GM19452 (cell line): ENCODE measurements around the gene GNB5.

Experiments used
- ATAC-seq: cut with Tn5 transposase; IDR thresholded peaks from one replicate; pipeline ENCODE4 v1.9.1; 2021; ENCODE audit not compliant: unreplicated experiment

The GNB5 gene

DNA sequence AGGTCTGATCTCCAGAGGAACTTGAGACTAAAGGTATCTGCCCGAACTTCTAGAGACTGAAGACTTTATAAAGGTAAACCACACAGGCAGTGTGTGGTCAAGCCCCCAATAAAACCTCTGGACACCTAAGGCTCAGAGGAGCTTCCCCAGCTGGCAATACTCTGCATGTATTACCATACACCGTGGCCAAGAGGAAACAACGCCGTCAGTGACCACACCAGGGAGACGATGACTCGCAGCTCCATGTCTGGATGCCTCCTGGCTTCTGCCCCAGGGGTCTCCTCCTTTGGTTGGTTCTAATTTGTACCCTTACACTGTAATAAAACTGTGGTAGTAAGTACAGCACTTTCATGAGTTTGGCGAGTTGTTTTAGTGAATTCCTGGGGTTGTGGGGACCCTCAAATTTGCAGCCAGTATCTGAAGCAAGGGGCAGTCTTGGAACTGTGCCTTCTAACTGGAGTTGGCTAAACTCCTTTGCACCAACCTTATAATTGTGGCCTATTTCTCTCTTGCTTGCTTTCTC lies 46.5 kb downstream of the GNB5 start:
- ATAC-seq: no peak

DNA sequence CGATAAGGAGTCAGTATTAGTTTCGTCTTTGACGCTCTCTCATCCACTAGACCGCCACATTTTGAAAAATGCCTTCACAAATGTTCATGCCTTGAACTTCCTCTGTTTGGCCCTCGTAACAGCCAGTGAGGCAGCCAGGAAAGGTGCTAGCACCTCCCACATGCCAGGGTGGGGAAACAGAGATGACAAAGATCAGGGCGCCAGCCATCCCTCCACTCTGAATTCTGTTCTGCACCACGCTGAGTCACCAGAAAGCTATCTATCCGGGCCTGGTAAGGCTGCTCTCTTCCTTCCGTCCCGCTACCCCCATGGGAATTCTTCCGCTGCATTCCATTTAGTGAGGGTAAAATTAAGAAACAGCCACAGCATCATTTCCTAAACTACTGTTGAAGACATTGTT lies 47.3 kb downstream of the GNB5 start:
- no peak for ATAC-seq

DNA sequence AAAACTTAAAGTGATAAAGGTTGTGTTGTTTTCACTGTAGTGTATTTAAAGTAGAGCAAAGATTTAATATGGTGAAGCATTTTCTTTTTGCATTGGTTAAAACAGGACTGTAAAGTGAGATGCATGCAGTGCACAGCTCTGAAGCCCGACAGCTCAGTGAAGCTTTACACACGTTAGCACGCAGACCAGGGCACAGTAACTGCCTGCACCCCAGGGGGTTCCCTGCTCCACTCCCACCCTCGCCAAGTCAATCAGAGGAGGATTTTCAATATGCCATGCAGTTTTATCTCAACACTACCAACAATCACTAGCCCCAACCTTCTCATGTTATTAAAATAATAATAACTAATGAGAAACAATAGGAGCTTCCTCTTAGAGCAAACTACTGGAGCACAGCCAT lies 50.5 kb downstream of the GNB5 start:
- ATAC-seq: no peak

DNA sequence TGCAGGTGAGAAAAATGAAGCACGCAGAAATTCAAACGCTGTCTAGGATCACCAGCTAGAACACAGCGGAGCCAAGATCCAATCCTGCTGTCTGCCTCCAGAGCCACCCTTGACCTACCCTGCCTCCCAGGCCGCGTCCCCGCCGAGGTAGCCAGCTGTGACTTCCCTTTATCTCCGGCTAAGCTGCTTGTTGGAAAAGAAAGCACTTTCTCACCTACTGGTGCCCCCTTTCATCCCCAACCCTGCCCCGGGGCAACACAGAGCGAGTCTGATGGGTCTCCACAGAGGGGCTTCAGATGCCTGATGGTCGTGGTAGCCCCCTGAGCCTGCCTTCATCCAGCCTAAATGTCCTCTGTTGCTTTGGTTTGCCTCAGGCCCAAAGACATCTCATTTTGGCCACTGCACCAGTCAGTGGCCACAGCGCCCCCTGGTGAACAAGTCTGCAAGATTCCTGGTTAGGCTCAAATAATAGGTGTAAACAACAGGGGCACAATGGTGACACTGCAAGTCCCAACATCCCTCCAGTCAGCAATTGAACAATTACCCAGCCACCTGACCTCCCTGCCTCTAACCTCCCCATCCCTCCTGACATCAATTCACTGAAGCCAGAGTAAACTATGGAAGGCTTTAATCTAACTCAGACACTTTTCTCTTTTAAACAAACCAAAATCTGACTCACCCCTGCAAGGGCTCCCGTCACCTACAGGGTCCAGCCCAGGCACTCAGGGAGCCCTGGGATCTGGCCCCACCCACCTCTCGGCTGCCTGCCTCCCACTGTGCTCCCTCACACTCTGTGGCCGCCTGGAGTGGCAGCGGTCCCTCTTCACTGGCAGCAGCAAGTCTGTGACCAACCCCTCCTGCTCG lies 51.4 kb downstream of the GNB5 start:
- no peak for ATAC-seq

DNA sequence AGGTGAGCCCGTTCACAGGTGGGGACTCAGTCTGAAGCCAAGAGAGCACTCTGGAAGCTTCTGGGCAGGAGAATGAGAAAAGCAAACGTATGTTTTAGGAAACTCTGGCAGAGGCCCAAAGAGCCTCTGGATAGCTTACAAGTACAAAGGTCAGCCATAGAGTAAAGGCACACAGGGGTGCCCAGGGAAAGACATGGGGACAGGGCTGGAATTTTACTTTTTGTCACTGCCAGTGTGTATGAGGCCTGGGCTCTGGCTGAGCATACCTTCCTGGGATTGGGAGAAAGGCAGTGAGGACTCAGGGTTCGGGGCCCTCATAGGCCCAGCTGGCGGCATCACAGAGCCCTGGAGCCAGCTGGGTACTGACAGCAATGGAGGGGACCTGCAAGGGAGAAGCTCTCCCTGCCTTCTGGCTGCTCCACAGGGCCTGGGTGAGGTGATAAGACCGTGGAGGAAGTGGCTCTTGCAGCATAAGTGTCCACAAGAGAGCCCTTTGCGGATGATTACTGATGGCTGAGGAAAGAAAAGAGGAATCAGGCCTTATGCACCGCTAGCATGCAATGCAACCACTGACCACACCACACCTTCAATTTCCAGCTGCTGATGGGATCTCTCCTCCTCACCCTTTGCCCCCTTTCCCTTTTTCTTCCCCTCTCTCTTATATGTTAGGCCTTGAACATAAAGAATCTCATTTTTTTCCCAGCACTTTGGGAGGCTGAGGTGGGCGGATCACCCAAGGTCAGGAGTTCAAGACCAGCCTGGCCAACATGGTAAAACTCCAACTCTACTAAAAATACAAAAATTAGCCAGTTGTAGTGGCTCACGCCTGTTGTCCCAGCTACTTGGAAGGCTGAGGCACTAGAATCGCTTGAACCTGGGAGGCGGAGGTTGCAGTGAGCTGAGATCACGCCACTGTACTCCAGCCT lies 53.5 kb downstream of the GNB5 start:
- no peak for ATAC-seq

DNA sequence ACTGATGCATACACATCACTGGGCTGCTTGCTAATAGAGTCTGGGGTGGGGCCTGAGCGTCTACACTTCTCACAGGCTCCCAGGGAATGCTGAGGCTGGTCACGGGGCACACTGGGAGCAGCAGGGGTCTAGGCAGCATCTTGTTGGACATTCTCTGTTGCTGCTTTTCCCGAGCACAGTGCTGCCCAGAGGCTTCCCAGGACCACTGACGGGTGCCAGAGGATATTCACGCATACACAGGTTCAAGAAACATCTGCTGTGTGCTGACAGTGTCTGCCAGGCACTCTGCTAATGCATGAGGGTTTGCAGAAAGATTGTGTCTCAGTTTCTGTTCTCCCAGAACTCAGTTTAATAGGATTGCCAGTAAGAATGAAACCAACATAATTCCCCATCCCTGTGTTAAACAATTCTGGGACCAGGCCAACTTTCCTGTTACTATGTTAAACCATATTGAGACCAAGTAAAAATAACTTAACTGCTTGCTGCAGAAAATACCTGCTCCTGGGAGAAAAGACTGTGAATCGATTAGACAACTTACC lies 54.7 kb downstream of the GNB5 start:
- ATAC-seq: no peak

DNA sequence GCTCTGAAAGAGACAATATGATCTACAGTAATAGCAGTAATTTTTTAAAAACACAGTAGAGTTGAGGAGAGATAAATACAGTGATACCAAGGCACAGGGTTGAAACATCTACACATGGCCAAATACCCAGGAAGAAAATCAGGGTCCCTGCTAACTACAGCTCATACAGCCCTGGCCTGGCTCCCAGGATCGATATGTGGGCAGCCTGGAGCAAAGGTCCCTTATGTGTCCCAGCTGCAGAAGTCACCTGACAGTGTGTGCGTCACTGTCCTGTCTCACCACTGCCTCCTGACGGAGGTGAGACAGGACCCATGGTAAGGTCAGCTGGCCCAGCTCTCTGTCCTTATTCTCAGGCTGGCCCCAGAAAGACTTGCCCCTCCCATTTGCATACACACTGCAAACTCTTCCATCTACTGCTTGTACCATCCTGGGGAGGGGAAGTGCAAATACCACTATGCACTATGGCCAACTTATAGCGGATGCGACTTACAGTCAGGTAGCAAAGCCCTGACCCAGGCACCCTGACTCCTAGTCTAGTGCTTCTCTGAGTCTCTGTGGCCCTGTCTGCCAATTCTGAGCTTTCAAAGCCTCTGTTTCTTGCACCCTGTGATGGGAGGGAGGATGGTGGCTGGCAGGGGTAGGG lies 56.6 kb downstream of the GNB5 start:
- no peak for ATAC-seq

DNA sequence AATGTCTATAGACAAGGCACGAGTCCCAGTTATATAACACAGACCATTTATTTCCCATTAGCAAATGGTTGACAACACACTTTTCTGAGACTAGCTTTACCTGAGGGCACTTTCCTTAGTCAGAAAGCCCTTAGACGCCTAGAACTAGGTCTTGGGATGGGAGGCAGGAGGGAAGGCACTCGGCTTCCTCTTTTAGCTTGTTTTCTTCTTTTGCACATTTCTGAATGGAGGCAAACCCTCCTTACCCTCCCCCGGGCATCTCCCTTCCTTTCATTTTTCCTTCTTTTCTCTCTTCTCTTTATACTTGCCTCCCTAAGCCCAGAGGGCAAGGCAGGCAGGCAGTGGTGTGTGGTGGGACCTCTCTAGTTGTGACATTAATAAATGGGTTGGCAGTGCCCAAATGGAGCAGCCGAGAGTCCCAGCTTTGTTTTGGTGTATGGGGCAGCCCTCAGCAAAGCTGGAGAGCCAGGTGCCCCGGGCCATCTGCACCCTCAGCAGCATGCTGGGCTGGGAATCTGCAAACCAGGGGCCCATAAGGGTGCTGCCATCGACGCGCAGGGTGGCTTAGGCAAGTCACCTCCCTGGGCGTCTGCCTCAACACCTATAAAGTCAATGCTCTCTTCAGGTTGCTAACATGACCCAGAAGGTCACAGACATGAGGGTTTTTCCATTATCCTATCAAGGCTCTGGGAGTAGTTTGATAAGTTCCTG lies 57.5 kb downstream of the GNB5 start:
- no peak for ATAC-seq

DNA sequence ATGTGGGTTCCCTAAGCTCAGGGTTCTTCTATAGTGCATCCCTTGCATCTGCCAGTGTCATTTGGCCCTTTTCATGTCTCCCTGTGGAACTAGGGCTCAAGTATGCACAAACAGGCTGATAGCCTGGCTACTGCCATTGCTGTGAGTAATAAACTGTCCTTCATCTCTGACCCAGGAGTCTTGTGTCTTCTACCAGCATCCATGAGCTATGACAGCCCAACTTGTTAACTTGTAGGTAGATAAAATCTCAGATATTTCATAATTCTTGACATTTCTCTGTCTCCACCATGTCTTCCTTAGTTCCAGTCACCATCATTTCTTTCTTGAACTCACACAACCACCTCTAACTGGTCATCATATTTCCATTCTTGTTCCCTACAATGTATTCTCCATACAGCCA lies 59.1 kb downstream of the GNB5 start:
- no peak for ATAC-seq

DNA sequence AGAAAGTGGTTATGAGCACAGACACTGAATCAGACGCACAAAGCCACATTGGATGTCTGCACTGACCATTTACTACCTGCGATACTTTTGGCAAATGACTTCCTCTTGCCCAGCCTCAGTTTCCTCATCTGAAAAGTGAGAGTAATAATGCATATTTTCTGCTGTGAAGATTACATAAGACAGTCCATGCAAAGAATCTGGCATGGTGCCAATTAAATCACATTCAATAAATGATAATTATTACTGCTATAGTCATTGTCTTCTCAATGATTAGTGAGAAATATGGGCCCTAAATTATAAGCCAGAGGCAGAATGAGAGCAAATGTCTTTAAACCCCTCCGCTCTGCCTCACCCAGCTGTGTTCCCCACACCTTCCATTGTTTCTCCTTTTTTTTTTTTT lies 62.6 kb downstream of the GNB5 start:
- ATAC-seq: no peak

DNA sequence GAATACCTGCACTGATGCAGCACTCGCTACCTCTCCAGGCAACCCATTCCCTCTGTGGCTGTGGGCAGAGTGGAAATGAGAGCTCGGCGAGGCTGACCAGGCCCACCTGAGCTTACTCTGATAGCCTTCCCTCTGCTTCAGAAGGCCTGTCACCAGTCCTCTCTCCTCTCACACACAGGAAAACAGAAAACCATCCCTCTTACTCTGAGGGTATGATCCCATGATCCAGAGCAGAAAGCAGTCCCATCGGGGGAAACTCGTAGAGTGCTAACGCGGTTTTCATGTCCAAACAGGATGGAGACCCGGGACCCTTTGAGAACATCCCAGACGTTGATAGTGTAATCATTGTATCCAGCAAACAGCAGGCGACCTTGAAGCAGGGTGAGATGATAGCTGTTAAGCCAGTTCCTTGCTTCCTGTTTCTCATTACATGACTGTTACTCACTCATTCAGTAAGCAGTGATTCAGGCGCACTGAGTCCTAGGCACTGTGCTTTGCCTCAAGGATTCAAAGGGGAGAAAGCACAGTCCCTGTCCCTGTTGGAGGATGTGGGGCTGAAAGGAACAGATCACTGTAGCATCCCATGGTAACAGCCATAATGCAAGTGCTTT lies 66.8 kb downstream of the GNB5 start:
- ATAC-seq: no peak

DNA sequence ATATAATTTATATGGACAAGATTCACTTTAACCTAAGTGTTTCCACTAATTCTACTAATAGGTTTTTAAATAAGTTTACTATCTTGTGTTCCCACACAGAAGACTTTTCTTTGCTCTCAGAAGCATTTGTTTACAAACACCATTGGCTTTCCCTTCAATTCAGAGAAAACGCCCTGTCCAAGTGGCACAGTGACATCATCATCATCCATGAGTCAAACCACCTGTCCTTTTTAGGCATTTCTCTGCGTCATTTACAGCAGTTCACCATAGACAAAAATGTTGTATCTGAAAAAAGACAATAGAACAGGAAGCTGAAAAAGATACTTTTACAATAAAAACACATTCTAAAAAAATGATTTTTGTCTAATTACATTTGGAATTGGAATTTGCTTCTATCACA lies 69.3 kb downstream of the GNB5 start:
- no peak for ATAC-seq

DNA sequence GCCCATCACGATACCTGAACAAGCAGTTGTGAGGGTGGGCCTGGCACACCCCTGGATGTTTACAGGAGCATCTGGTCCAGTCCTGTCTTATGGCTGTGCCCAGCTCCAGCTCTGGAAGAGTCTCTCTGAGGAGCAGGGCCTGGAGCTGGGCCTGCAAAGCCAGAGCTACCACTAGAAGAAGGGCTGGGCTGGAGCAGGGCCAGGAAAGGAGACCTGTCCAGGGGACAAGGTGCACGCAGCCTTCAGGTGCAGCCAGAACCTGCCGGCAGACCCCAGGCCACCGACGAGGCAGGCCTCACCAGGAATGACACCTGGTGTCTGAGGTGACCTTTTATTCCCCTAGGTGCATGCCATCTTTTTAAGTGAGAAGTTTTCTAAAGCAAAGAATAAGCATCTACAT lies 70.2 kb downstream of the GNB5 start:
- no peak for ATAC-seq

DNA sequence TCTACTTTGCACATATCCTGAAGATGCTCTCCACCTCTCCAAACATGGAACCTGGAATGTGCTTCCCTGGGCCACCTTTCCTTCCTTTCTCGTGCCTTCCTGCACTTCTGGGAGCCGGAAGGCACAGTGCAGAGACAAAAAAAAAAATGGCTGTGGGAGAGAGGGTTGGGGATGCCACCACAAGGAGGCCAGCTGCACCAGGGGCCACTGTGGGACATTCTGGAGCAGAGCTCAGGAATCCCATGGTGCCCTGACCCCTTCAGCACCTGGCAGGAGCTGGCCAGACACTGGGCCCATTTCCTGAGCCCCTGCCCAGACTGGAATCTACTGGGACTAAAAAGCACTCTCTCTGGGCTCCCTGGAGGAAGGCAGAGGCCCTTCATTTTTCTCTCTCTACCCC lies 70.7 kb downstream of the GNB5 start:
- ATAC-seq: no peak

DNA sequence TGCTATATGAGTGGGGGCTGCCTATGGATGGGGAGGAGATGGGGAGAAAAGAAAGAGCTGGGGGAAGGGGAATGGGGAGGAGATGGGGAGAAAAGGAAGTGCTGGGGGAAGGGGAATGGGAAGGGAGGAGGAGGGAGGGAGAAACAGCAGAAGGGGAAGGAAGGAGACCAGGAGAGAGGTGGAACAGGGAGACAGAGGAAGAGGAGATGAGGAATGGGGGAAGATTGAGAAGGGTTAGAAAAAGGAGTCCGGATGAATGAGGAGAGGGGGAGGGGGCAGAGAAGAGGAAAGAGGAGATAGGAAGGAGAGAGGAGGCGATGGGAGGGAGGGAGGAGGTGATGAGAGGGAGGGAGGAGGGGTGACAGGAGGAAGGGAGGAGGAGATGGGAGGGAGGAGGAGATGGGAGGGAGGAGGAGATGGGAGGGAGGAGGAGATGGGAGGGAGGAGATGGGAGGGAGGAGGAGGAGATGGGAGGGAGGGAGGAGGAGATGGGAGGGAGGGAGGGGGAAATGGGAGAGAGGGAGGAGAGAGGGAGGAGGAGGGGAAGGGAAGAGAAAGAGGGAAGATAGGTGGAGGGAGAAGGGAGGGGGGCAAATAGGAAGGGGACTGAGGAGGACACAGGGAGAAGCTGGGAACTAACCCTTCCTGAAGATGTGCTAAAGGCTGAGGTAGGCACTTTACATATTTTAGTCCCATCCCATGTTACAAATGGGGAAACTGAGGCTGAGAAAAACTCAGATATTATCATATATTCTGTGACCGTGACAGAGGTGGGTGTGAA lies 72.0 kb downstream of the GNB5 start:
- ATAC-seq: no peak

DNA sequence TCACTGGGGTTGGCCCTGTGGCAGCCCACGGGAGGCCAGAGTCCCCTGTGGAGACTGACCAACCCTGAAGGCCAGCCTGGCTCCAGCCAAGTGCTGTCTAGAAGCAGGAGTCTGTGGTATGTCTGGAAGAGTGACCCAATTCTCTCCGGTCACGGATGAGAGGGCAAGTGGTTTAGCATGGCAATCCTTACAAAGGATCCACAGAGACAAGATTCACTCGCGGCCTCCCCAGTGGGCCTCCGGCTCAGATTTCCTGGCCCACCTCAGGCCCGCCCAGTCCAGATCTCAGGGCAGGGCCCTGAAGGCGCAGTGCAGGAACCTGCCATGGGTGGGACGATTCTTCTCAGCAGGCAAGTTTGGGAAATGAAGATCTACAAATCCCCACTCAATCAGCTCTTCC lies 73.6 kb downstream of the GNB5 start:
- ATAC-seq: no peak

DNA sequence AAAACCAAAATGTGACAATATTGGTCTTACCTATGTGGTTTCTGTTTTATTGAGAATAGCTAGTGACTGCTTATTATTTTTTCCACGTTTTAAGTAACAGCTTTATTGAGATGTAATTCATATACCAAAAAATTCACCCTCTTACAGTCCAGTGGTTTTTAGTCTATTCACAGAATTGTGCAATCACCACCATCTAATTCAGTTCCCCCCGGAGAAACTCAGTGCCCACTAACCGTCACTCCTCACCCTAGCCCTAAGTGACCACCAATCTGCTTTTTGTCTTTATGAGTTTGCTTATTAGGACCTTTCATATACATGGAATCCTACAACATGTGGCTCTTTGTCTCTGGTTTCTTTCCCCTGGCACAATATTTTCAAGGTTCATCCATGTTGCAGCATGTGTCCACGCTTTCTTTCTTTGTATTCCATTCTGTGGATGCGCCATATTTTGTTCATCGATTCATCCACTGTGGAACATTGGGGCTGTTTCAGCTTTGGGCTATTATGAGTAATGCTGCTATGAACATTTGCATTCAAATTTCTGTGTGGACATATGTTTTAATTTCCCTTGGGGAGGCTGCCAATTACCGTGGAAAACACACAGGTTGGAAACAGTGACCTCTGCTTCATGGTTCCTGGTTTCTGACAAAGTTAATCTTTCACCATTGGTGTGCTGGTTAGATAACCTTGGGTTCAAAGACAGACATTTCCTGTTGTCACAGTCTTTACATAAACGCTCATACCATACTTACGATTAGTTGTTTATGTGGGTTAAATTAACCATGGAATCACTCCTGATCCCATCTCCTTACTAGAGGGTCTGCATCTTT lies 75.4 kb downstream of the GNB5 start:
- no peak for ATAC-seq

DNA sequence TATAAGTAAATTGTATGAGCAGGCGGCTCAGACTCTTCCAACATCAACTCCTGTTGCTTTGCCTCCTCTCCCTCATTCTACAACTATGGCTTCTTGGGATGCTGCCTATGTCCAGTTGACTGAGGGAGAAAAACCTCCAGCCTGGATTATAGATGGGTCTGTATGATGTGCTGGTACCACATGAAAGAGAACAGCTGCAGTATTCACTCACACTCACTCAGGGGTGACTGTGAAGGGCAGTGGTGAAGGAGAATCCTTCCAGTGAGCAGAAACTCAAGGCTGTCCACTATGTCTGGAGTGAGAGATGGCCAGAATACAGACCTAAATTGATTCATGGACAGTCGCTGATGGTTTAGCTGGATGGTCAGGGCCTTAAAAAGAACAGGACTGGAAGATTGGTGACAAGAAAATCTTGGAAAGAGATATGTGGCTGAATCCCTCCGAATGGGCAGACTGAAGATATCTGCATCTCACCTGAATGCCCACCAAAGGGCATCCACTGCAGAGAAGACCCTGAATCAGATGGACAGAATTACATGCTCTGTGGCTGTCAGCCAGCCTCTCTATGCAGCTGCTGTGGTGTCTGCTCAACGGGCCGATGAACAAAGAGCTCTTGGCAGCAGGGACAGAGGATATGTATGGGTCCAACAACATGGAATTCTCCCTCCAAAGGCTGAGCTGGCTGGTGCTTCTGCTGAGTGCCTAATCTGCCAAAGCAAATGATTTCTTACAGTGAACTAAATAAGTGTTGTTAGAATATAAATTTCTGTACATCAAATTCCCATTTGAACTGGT lies 76.7 kb downstream of the GNB5 start:
- no peak for ATAC-seq
